Panc1 (cell line): ENCODE data around the gene SLC34A3. TPM values are rescaled to one million over a fixed set of nuclear protein-coding genes. Genes with fewer than 3 reads are reported as not detected.

Experiments used
- ATAC-seq: fragments of 200-7000 bp; cut with Tn5 transposase; 2 replicates; pipeline ENCODE4 v1.9.1; 2020; ENCODE audit warnings: mild to moderate bottlenecking, moderate library complexity
- BruUV-seq: library from RNA; stranded (reverse); fragments of 400-500 nt; replicated peaks from 2 replicates; lab custom pipeline; 2021; lab: Mats Ljungman, UMichigan
- CTCF ChIA-PET: fragments of 300-600 bp; sonication (Branson Sonifier 250); formaldehyde crosslinking; loops from one replicate; lab custom pipeline; 2022; ENCODE audit warnings: antibody characterized with exemption; lab: Charles Lee
- POLR2A ChIA-PET: fragments of 300-600 bp; sonication (Branson Sonifier 250); formaldehyde crosslinking; loops from one replicate; lab custom pipeline; 2022; ENCODE audit warnings: antibody characterized with exemption; lab: Charles Lee
- DNase-seq: peaks from one replicate; pipeline ENCODE4 v3.0.0-alpha.2; 2010; ENCODE audit warnings: low read depth, low spot score
- H3K27ac ChIP-seq: 2 replicates; pipeline ENCODE4 v1.5.1; 2011; ENCODE audit warnings: mild to moderate bottlenecking, low read length, inconsistent platforms
- H3K27me3 ChIP-seq: fragments of 200-500 bp; sonication (Bioruptor generic); 2 replicates; pipeline ENCODE4 v1.6.0; 2014; ENCODE audit warnings: low read length, inconsistent platforms; ENCODE audit not compliant: control insufficient read depth, insufficient read depth
- H3K36me3 ChIP-seq: fragments of 200-500 bp; sonication (Bioruptor generic); 2 replicates; pipeline ENCODE4 v1.5.1; 2014; ENCODE audit warnings: inconsistent platforms, mild to moderate bottlenecking, low read length, moderate library complexity; ENCODE audit not compliant: control insufficient read depth, insufficient read depth
- H3K4me1 ChIP-seq: 2 replicates; pipeline ENCODE4 v1.5.1; 2011; ENCODE audit warnings: inconsistent platforms, mild to moderate bottlenecking, low read length, moderate library complexity; ENCODE audit not compliant: control insufficient read depth, insufficient read depth
- H3K4me3 ChIP-seq, 2 experiments: 2 replicates each; pipeline ENCODE4 v1.5.1; 2011 to 2012; ENCODE audit warnings: low read depth in 2 of 2, low read length in 2 of 2, mild to moderate bottlenecking in 2 of 2, inconsistent platforms in 1 of 2, moderate library complexity in 1 of 2
- H3K9me3 ChIP-seq: fragments of 200-500 bp; sonication (Bioruptor generic); 2 replicates; pipeline ENCODE4 v1.5.1; 2014; ENCODE audit warnings: low read depth, mild to moderate bottlenecking, inconsistent platforms, low read length, moderate library complexity; ENCODE audit not compliant: control insufficient read depth, insufficient read depth
- CTCF ChIP-seq: fragments of 450-650 bp; IDR thresholded peaks from 2 replicates; pipeline ENCODE4 v1.5.1; 2017; ENCODE audit warnings: mild to moderate bottlenecking
- POLR2AphosphoS5 ChIP-seq: IDR thresholded peaks from 2 replicates; pipeline ENCODE4 v1.6.1; 2012; ENCODE audit warnings: mild to moderate bottlenecking, low read depth, low read length, moderate library complexity
- SIN3A ChIP-seq: IDR thresholded peaks from 2 replicates; pipeline ENCODE4 v1.6.1; 2012; ENCODE audit warnings: low read depth, mild to moderate bottlenecking, low read length, moderate library complexity, borderline replicate concordance; ENCODE audit not compliant: insufficient read depth
- TCF7L2 ChIP-seq: IDR thresholded peaks from 2 replicates; pipeline ENCODE4 v1.6.1; 2011; ENCODE audit warnings: mild to moderate bottlenecking, low read depth, low read length, inconsistent platforms
- in situ Hi-C: cut with HindIII; loops from 2 replicates; pipeline ENCODE4 v1.10.0; 2016; ENCODE audit warnings: low sequenced_read_pairs, low pct_unique_long_range_greater_than_20kb
- intact Hi-C: fragments of 100-400 bp; cut with micrococcal nuclease; formaldehyde crosslinking; loops from one replicate; pipeline ENCODE4 v1.10.0; 2022; ENCODE audit not compliant: unreplicated experiment
- total RNA-seq: library from RNA; stranded (reverse); gene quantifications from one replicate; pipeline ENCODE4 v1.2.1, GENCODE V29; 2021; ENCODE audit not compliant: unreplicated experiment
- TF ChIP-seq, protein P1 (sequence below), 2 experiments: IDR thresholded peaks; 2 replicates each; pipeline ENCODE4 v1.6.1; 2011 to 2012; ENCODE audit warnings: low read depth in 2 of 2, control low read depth in 1 of 2, low read length in 1 of 2, mild to moderate bottlenecking in 1 of 2, moderate library complexity in 1 of 2; ENCODE audit not compliant: insufficient read depth in 1 of 2

SLC34A3 gene
- total RNA-seq, 1 experiment from 2014 or later: not detected

DNA sequence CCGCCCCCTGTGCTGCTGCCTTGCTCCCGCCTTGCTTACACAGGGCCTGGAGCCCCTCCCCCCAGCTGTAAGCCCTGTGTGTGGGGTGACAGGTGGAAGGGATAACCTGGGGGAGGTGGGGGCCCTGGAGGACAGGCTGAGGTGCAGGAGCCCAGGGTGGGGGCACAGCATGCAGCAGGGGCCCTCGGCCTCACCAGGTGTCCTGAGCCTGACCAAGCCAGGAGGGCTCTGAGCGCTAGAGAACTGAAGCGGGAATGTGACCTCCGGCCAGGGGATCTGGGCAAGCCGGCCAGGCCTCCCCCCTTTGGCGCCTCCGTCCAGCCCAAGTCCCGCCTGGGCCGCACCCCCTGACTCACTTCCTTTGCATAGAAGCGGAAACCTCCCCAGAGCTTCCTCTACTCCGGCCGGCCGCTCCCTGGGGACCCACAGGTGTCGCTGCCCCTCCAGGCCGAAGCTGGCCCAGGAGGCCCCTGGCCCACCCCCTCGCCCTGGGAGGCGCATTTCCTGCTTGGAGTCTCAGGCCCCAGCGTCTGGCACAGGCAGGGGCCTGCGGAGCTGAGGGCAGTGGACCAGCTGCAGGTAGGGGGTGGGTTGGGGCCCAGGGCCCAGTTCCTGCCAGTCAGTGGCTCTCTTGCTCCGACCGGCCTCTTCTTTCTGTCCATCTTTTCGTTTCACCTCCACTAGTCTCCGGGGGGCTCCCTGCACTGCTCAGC, 46.8 kb downstream of the SLC34A3 start, which contains the start of gene TOR4A:
Gene TOR4A, plus strand, starts transcription at position 398 of the 713 bp plus-strand sequence. CDS start 964 bp downstream, outside the sequence.
- peak within 1 kb of the TSS; percentile 55 to 73 for H3K4me3 ChIP-seq
- in situ Hi-C loops: no loop called here

DNA sequence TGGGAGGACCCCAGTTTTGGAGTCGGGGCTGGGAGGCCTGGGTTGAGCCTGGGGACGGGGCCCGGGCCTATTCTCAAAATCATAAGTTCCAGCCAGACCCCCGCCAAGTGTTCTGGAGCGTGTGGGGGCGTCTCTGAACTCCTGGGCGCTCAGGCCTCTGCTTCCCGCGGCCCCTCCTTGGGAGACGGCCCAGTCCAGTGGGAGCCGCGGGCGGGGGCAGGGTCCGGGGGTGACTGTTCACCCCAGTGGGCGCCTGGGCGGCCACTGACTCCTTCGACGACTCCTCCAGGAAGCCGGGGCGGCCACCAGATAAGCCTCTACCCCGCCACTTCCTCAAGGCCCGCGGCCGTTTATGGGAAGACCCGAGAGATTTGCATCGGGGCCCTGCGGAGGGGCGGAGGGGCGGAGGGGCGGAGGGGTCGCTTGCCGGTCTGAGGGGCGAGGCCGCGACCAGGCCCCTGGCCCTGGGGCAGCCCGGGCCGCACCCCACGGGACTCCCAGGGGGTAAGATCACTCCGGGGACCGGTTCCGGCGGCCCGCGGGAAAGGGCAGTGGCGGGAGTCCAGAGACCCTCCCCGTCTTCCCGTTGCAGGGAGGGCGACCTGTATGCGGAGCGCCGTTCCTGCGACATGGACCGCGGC, 47.5 kb downstream of the SLC34A3 start:
- BruUV-seq: no TSS peak
- in situ Hi-C loops: no loop called here
- H3K27me3 ChIP-seq: no peaks in the 10 kb centered on the region
- peaks cover 13% of the 10 kb centered on the region for H3K4me1 ChIP-seq
- ATAC-seq (no peak), DNase-seq (no peak)
- ChIA-PET CTCF (interaction anchor here (1.1 kb wide), 1 partner anchor 8 kb away, joined by 3 read pairs; no protein-coding TSS in a partner anchor), POLR2A (no interaction called here)
- TF ChIP-seq POLR2AphosphoS5 (no peak), CTCF (no peak), TCF7L2 (no peak), SIN3A (no peak)
- TF ChIP-seq, protein P1, sequence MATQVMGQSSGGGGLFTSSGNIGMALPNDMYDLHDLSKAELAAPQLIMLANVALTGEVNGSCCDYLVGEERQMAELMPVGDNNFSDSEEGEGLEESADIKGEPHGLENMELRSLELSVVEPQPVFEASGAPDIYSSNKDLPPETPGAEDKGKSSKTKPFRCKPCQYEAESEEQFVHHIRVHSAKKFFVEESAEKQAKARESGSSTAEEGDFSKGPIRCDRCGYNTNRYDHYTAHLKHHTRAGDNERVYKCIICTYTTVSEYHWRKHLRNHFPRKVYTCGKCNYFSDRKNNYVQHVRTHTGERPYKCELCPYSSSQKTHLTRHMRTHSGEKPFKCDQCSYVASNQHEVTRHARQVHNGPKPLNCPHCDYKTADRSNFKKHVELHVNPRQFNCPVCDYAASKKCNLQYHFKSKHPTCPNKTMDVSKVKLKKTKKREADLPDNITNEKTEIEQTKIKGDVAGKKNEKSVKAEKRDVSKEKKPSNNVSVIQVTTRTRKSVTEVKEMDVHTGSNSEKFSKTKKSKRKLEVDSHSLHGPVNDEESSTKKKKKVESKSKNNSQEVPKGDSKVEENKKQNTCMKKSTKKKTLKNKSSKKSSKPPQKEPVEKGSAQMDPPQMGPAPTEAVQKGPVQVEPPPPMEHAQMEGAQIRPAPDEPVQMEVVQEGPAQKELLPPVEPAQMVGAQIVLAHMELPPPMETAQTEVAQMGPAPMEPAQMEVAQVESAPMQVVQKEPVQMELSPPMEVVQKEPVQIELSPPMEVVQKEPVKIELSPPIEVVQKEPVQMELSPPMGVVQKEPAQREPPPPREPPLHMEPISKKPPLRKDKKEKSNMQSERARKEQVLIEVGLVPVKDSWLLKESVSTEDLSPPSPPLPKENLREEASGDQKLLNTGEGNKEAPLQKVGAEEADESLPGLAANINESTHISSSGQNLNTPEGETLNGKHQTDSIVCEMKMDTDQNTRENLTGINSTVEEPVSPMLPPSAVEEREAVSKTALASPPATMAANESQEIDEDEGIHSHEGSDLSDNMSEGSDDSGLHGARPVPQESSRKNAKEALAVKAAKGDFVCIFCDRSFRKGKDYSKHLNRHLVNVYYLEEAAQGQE (IDR thresholded peaks at IDR 0.05; ENCODE audit: insufficient read depth in 1 of 2, low read depth in 2 of 2, low read length in 1 of 2): no peak
- peaks cover 3% of the 10 kb centered on the region; the same call in 1 of the 2 replicates for H3K36me3 ChIP-seq
- H3K9me3 ChIP-seq: no peaks in the 10 kb centered on the region
- peak overlapping the region; percentile 55 to 73 for H3K4me3 ChIP-seq
- intact Hi-C loops: no loop called here
- H3K27ac ChIP-seq: peak overlapping the region; percentile 84

More for the DNA sequence above, 46.8 kb downstream of the SLC34A3 start, which contains the start of gene TOR4A:
- H3K9me3 ChIP-seq: no peaks in the 10 kb centered on the region
- CTCF ChIA-PET: interaction anchor here (1.1 kb wide), 1 partner anchor 9 kb away, joined by 3 read pairs; no protein-coding TSS in a partner anchor
- ATAC-seq (peak; percentile 89), DNase-seq (no peak)
- H3K27ac ChIP-seq: peak within 1 kb of the TSS; percentile 84
- TSS peak; percentile 63 for BruUV-seq
- peaks cover 13% of the 10 kb centered on the region for H3K4me1 ChIP-seq
- POLR2A ChIA-PET: interaction anchor here (0.5 kb wide), 1 partner anchor 10 kb away, joined by 9 read pairs; no protein-coding TSS in a partner anchor
- TF ChIP-seq CTCF (peak; percentile 64), SIN3A (no peak; the same call in 1 of the 2 replicates), POLR2AphosphoS5 (peak; percentile 69; the same call in 1 of the 2 replicates), TCF7L2 (no peak)
- TF ChIP-seq, protein P1 (IDR thresholded peaks at IDR 0.05; ENCODE audit: insufficient read depth in 1 of 2, low read depth in 2 of 2, low read length in 1 of 2): 0 out of 4 replicates have a peak, but pooled peaks of 1 of the 2 experiments have one; percentile 15
- intact Hi-C loops: no loop called here
- peaks cover 3% of the 10 kb centered on the region; the same call in 1 of the 2 replicates for H3K36me3 ChIP-seq
- H3K27me3 ChIP-seq: no peaks in the 10 kb centered on the region
